Progenitor cell of endocrine pancreas (in vitro differentiated cells): ENCODE measurements around the gene ACTN2. TPM values are rescaled to one million over a fixed set of nuclear protein-coding genes. Genes with fewer than 3 reads are reported as not detected.

Experiments
- DNase-seq: peaks from one replicate; pipeline ENCODE4 v3.0.0; 2021; ENCODE audit warnings: low spot score; ENCODE audit not compliant: unreplicated experiment
- H3K27ac Mint-ChIP-seq: 2 replicates; pipeline ENCODE4 v1.8.0; 2021; ENCODE audit warnings: mild to moderate bottlenecking, moderate library complexity, mixed read lengths
- H3K27me3 Mint-ChIP-seq: 2 replicates; pipeline ENCODE4 v1.8.0; 2021; ENCODE audit warnings: mixed read lengths
- H3K36me3 Mint-ChIP-seq: 2 replicates; pipeline ENCODE4 v1.8.0; 2022; ENCODE audit warnings: mixed read lengths; ENCODE audit not compliant: insufficient read depth
- H3K4me1 Mint-ChIP-seq: 2 replicates; pipeline ENCODE4 v1.8.0; 2021; ENCODE audit warnings: low read depth, mixed read lengths
- H3K4me3 Mint-ChIP-seq: 2 replicates; pipeline ENCODE4 v1.8.0; 2021; ENCODE audit warnings: low read depth, mild to moderate bottlenecking, moderate library complexity, mixed read lengths
- H3K9me3 Mint-ChIP-seq: 2 replicates; pipeline ENCODE4 v1.8.0; 2021; ENCODE audit warnings: low read depth, mixed read lengths
- CTCF ChIP-seq: fragments of 200-600 bp; sonication (generic); IDR thresholded peaks from one replicate; pipeline ENCODE4 v1.5.0; 2021; ENCODE audit warnings: antibody characterized with exemption, mild to moderate bottlenecking; ENCODE audit not compliant: unreplicated experiment
- total RNA-seq: library from RNA; stranded (reverse); gene quantifications from 2 replicates; pipeline ENCODE4 v1.2.1, GENCODE V29; 2021

Gene ACTN2
- total RNA-seq, 1 donor from 2014 or later: 0.10 TPM

GRCh38 chr1:236765831-236766230 is 79.5 kb downstream of the ACTN2 start:
- H3K27ac Mint-ChIP-seq: no peak overlapping the region
- H3K9me3 Mint-ChIP-seq: no peaks in the 10 kb centered on the region
- peaks cover 2% of the 10 kb centered on the region for H3K4me1 Mint-ChIP-seq
- H3K4me3 Mint-ChIP-seq: no peak overlapping the region
- no peak for DNase-seq
- no peaks in the 10 kb centered on the region for H3K36me3 Mint-ChIP-seq
- no peak for TF ChIP-seq CTCF
- H3K27me3 Mint-ChIP-seq: peaks cover 24% of the 10 kb centered on the region

- Mint-ChIP-seq H3K4me1 (peaks cover 2% of the 10 kb centered on the region), H3K27ac (no peak overlapping the region), H3K9me3 (no peaks in the 10 kb centered on the region), H3K27me3 (peaks cover 21% of the 10 kb centered on the region), H3K36me3 (no peaks in the 10 kb centered on the region), H3K4me3 (no peak overlapping the region)
- TF ChIP-seq CTCF: no peak
- no peak for DNase-seq
Measured at GRCh38 chr1:236766506-236766905, 80.2 kb downstream of the ACTN2 start.

GRCh38 chr1:236767276-236767675 is 81.0 kb downstream of the ACTN2 start:
- no peak for DNase-seq
- peaks cover 21% of the 10 kb centered on the region for H3K27me3 Mint-ChIP-seq
- no peak for TF ChIP-seq CTCF
- no peak overlapping the region for H3K27ac Mint-ChIP-seq
- no peaks in the 10 kb centered on the region for H3K9me3 Mint-ChIP-seq
- no peaks in the 10 kb centered on the region for H3K36me3 Mint-ChIP-seq
- peaks cover 2% of the 10 kb centered on the region for H3K4me1 Mint-ChIP-seq
- H3K4me3 Mint-ChIP-seq: no peak overlapping the region

- Mint-ChIP-seq H3K4me3 (no peak overlapping the region), H3K27ac (no peak overlapping the region), H3K9me3 (no peaks in the 10 kb centered on the region), H3K4me1 (peaks cover 2% of the 10 kb centered on the region), H3K27me3 (peaks cover 18% of the 10 kb centered on the region), H3K36me3 (no peaks in the 10 kb centered on the region)
- DNase-seq: no peak
- TF ChIP-seq CTCF: no peak
Measured at GRCh38 chr1:236768601-236769000, 82.3 kb downstream of the ACTN2 start.

- Mint-ChIP-seq H3K27ac (no peak overlapping the region), H3K27me3 (peaks cover 9% of the 10 kb centered on the region), H3K4me3 (no peak overlapping the region), H3K4me1 (peaks cover 2% of the 10 kb centered on the region), H3K36me3 (no peaks in the 10 kb centered on the region), H3K9me3 (peaks cover 10% of the 10 kb centered on the region)
- no peak for TF ChIP-seq CTCF
- no peak for DNase-seq
Measured at GRCh38 chr1:236773919-236774318, 87.6 kb downstream of the ACTN2 start.
